ENCODE data around the gene TCF12.

Gene TCF12

DNA sequence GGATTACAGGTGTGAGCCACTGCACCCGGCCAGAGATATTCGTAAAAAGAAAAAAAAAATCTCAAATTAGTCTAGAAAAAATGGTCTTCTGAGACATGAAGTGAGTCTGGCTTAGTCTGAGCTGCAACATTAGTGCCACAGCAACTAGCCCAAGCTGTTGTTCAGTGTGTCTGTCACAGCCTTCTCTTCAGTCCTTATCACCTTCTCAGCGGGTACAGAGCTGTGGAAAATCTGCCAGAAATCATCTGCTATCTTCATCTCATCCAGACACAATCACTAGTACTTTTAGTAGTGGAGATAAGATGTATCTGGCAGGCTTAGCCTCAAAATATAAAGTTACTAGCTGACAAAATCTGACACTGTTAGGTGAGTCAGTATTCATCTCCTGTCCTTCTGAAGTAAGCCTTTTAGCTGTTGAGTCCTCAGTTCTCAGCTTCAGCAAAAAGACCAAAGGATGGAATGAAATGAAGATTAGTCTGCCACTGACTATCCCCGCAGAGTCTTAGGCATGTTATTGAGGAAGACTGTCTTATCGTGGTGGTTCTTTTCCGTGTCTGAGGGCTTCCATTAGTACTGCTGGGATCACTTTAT, 337.4 kb downstream of the TCF12 start:
- DNase-seq (ENCODE audit: low spot score): no peak

DNA sequence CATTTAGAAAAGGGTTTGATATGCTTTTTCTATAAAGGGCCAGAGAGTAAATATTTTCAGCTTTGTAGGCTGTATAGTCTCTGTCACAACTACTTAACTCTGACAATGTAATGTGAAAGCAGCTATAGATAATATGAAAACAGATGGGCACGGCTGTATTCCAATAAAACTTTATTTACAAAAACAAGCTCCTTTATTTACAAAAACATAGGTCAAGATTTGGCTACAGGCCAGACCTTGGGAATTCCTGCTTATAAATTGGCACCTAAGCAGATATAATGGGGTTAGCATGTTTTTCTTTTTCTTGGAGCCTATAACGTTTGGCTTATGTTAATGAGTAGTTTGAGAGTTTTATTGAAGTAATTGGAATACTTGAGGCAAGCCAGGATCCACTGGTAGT, 338.5 kb downstream of the TCF12 start:
- DNase-seq (ENCODE audit: low spot score): no peak

DNA sequence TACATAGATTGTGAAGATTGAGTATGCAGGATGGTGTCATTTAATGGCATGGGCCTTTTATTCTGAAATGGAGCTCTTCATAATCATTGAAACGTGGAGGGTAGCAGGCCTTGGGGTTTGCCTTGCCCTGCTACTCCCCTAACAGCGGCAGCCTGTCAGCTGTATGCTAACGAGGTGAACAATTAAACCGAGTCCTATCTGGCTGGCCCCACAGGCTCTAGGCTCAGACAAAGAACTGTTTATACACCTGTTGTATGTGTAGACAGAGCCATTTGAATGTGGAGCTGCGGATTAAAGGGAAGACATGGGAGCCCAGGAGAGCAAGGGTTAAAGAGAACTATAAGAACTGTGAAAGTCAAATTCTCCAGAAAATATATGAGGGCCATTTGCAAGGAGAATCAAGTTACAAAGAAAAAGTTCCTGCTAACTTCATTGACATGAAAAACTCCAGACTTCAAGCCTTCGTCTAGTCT, 341.2 kb downstream of the TCF12 start:
- no peak for DNase-seq (ENCODE audit: low spot score)

DNA sequence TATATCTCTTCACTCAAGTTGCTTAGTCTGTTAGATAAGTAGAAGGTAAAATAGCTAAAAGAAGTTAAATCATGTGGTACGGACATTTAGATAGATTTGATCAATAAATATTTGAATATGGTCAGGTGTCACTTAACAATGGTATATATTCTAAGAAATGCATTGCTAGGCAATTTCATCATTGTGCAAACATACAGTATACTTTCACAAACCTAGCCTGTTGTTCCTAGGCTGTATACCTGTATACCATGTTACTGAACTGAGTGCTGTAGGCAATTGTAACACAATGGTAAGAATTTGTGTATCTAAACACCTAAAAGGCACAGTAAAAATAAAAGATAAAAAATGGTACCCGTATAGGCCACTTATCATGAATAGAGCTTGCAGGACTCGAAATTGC, 345.1 kb downstream of the TCF12 start:
- no peak for DNase-seq (ENCODE audit: low spot score)

DNA sequence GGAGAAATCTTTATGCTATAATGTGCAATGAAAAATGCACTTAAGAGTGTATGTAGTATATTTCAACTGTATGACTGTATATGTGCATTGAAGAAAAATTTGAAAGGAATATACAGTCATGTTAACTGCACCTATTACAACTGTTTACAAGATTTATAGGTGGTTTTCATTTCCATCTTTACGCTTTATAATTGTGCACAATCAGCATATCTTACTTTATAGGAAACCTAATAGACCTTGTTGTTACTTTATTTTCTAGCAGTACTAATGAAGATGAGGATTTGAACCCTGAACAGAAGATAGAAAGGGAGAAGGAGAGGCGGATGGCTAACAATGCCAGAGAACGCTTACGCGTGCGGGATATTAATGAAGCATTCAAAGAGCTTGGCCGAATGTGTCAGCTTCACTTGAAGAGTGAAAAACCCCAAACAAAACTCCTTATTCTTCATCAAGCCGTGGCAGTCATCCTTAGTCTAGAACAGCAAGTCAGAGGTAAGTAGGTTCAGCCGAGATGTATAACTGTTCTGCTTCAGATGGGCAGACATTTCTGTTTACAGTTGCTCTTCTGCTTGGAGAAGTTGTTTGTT, 354.4 kb downstream of the TCF12 start:
- no peak for DNase-seq (ENCODE audit: low spot score)

DNA sequence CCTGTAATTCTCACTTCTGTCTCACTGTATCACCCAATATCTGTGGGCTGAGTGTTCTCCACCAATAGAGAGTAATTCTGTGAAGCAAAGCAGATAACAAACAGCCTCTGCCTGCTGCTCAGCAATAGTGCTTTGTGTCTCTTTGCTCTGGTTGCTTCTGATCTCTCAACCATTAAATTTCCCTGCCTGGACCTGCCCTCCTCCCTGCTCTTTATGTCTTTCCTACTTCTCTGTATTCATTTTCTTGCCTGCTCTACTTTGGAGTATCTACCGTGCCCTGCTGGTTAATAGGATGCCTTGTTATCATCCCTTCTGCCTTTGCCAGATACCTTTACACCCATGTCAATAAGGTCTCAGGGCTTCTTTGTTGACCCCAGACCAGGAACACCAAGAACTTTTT, 355.0 kb downstream of the TCF12 start:
- no peak for DNase-seq (ENCODE audit: low spot score)

DNA sequence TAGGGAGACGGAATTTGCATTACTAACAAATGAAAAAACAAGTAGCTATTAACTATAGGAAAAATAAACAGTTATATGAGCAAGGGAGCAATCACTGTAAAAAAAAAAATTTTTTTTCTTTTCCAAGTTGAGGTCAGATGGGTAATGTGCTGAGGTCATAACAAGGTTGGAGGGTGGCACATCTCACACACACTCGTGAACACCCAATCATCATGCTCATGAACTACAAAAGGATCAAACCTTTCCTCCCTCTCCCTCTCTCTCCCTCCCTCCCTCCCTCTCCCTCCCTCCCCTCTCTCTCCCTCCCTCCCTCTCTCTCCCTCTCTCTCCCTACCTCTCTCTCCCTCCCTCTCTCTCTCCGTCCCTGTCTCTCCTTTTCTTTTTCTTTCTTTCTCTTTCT, 360.0 kb downstream of the TCF12 start:
- no peak for DNase-seq (ENCODE audit: low spot score)

DNA sequence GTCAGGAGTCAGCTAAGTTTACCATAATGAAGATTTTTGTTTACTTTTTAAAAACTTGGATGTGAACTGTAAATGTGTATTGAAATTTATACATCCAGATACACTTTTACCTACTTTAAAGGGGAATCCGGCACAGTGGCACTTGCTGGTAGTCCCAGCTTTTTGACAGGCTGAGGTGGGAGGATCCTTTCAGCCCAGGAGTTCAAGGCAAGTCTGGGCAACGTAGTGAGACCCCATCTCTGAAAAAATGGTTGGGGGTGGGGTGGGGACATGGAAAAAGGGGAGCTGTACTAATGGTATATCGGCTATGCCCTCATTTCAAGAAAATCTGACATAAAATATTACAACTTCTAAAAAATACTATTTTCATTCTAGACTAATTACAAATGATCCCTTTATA, 362.0 kb downstream of the TCF12 start:
- no peak for DNase-seq (ENCODE audit: low spot score)

DNA sequence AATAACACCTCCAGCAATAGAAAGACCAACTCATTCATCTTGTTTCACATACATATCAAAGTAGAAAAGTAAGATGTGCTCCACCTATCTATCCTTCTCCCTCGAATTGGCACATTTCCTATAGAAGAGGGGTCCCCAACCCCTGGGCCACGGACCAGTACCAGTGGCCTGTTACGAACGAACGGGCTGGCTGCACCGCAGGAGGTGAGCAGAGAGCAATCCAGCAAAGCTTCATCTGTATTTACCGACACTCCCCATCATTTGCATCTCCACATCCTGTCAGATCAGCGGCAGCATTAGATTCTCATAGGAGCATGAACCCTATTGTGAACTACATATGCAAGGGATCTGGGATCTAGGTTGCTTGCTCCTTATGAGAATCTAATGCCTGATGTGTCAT, 362.9 kb downstream of the TCF12 start:
- DNase-seq (ENCODE audit: low spot score): no peak

DNA sequence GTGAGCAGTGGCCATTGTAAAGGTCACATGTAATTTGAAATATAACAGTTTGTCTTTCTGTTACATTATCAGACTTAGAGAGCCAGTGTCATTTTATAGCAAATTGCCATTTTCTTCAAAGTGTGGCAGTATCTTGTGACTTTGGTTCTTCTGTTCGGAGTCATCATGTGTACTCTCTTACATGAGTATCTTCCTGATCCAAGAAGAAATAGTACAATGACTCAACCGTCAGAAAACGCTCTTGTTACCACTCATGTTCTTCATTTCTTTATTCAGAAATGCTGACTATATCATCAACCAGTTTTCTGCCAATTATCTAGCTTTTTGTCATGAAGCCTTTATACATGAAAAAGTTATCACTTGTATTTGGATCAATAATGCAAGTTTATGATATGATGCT, 364.2 kb downstream of the TCF12 start:
- no peak for DNase-seq (ENCODE audit: low spot score)

DNA sequence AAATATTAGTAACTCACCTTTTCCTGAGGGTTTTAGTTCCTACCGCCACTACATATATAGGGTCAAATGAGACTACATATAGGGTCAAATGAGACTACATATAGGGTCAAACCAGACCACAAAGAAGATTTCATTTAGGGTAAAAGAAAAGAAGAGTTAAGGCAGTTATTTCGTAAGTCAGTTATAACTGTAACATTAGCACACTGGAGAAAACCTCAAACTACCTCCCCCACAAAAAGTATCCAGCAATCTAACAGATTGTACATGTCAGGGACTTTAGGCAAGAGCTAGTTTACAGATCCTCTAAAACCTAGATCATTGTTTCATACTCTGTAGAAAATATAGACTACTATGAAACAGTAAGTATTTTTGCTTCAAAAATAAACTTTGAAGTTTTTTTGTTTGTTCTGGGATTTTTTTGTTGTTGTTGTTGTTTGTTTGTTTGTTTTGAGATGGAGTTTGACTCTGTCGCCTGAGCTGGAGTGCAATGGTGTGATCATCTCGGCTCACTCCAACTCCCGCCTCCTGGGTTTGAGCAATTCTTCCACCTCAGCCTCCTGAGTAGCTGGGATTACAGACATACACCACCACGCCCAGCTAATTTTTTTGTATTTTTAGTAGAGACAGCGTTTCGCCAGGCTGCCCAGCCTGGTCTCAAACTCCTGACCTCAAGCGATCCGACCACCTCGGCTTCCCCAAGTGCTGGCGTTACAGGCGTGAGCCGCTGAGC, 365.5 kb downstream of the TCF12 start:
- no peak for DNase-seq (ENCODE audit: low spot score)

DNA sequence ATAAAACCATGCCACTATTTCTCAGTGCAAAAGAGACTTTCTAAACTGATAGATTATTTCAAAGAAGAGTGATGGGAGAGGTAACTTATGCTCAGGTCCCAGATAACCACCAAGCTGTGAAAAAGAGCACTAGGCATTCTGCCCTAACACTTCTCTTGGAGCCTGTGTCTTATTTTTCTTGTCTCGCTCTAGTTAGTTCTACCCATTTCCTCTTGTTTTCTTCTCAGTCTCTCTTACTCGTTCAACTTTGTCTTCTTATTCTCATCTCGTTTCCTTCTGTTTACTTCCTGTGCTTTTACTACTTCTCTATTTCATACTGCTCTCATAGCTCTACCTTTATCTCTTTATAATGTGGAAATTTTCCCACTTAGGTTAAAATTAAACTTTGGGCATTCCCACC, 366.1 kb downstream of the TCF12 start:
- DNase-seq (ENCODE audit: low spot score): no peak

DNA sequence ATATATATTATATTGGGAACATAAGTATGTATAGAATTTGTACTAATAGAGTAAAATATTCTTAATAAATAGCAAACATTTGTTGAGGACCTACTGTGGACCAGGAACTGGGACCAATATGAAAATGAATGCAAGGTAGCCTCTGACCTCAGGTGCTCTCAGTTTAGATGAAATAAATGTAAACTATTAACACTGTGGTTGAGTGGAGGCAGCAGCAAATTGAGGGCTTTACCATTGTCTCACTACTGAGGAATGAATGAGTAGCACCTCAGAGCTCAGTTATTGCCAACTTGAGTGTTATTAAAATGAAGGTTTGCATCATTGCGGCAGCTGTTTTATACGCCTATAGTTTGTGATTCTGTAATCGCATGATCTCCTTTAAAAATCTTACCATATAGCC, 366.9 kb downstream of the TCF12 start:
- DNase-seq (ENCODE audit: low spot score): no peak

DNA sequence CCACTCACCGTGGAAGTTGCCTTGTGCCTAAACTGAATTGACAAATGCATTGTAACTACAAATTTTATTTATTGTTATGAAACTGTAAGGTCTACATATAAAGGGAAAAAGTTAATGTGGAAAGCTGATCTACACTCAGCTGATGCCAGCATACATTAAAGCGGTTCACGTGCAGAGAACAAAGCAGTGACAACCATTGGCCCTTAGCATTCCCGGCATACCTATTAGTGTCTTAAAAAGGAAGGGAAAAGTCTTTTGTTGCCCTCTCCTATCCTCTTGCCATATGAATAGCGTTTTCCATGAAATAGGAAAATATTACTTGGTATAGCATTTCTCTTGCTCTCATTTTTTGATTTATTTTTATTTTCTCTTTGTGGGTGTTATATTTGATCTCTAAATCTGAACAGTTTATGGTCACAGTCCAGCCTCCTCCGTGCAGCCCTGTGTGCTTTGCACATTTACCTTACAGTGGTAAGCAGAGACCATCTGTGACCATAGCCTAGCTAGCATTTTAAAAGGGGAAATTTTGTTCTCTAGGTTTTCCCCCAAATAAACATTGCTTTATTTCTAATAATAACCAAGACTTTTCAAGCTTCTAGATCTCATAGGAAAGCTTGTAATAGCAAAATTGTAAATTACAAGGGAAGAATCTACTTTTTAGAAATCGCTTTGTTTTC, 368.1 kb downstream of the TCF12 start:
- no peak for DNase-seq (ENCODE audit: low spot score)

DNA sequence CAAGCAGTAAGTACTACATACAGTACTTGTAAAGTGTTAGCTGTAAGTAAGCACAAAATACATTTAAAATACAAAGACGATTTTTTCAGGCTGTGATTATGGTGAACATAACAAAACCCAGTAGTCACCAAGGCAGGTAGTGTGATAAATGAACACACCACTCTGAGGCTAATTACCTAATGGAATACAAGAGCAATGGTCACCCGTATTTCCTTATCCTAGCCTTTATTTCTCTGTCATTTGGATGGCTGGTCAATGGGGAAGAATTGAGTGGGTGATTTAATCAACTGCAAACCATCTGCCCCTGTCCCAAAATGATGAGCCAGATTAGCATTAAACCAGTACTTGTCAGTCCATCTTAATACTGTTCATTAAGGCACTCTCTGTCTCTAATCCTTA, 368.7 kb downstream of the TCF12 start:
- DNase-seq (ENCODE audit: low spot score): no peak

DNA sequence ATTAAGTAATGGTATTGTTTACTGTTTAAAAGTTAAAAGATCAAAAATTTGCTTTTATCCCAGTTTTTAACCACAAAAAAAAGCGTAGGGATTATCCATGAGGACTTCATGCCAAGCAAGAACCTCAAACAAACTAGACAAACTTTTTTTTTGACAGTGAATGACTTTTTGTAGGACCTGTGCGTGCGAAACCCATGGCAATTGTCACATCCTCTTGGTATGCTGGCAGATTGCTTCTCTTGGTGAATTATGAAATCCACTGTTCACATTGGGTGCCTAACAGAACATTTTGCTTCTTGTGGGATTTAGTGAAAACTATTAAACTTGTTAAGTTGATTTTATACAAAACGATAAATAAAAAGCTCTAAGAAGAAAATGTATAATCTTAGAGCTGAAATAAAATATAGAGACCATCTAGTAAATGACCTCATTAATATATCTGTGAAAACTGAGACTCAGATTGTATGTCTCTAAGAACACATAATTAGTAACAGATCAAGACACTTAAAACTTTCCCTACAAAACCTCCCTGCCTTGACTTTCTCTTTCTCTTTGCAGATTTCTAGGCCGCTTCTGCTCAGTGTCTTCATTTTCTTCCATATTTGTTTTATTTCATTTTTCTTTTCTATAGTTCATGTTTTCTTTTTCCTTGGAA, 370.6 kb downstream of the TCF12 start:
- DNase-seq (ENCODE audit: low spot score): no peak

DNA sequence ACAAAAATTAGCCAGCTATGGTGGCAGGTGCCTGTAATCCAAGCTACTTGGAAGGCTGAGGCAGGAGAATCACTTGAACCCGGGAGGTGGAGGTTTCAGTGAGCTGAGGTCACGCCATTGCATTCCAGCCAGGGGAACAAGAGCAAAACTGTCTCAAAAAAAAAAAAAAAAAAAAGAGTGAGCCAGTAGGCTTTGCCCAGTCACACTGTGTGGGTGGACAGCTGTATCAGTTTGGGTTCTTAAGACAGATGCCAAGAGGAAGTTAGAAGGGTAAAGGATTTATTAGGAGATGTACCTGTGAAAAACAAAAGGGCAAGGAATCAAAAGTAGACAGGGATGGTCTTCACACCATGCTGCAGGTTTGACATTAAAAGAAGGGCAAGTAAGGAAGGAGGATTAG, 371.7 kb downstream of the TCF12 start:
- DNase-seq (ENCODE audit: low spot score): no peak

DNA sequence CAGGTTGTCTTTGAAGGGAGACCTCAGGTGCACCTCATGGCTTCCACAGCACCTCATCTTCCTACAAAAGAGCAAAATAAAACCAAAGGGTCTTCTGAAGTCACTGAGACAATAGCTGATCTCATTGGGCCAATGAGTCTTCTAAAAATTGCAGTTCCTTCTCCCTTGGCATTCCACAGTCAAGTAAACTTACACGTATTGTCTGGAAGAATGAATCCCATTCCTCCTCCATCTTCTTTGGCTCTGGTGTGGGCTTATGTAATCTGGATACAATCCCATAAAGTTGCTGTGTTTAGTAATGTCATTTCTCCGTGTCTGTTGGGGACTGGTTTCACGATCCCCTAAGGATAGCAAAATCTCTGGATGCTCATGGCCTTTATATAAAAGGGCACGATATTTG, 372.4 kb downstream of the TCF12 start:
- no peak for DNase-seq (ENCODE audit: low spot score)

DNA sequence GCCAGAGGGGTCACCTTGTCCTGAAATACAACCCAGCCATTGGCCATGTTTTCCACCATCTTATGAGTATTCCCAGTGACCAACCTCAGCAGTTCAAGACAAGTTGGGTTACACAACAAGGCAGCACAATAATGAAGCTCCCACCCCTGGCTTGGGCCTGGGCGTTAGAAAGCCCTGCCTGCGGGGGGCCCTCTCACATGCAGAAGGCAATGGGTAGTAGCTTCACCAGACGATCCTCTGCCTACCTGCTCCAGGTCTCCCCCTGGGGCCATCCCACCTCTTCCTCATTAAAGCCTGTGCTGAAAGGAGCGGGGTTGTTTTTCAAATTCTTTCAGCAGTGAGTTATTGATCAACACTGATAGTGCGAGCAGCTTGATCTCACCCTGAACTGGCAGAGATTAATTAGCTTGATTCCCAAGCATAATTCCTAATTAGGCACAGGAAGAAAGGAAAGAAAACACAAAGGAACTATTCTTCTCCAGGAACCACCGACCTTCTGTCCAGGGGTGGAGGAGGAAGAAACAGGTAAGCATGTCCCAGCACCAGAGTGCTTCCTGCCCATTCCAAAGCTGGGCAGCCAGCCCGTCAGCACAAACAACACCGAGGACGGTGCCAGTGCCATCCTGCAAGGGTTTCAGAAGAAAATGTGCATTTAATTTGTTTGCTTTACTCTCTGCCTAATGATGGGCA, 378.2 kb downstream of the TCF12 start:
- DNase-seq (ENCODE audit: low spot score): no peak

DNA sequence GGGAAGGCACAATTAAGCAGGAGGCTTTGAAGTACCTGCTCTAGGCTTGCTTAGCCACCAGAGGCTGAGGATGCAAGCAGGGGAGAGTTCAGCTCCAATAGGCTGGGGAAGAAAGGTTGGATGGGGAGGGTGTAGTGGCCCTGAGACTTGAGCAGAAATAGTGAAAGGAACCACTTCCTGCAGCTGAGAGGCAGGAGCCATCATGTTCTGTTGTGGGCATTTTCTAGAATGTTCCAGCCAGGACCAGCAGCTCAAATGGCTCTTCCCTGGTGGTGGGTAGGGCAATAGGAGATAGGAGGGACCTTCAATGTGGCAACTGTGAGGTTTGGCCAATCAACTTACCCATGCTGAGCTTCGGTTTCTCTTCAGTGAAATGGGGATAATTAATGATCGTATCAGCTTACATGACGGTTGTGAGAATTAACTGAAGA, 378.7 kb downstream of the TCF12 start:
- no peak for DNase-seq (ENCODE audit: low spot score)

DNA sequence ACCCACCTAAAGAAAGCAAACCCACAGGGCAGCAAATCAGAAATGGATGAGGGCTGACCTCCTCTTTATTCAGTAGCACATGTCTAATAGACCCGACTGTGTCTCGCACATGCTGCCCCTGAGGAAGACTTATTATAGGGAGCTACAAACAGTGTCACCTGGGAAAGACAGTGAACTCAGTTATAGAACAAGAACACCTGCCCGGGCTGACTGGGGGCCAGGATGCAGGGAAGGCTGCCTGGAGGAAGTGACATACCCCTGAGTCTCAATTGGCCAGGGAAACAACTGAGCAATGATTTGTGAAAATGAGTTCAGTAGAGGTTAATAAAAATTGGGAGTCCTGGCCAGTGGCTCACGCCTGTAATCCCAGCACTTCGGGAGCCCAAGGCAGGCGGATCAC, 379.2 kb downstream of the TCF12 start:
- no peak for DNase-seq (ENCODE audit: low spot score)

DNA sequence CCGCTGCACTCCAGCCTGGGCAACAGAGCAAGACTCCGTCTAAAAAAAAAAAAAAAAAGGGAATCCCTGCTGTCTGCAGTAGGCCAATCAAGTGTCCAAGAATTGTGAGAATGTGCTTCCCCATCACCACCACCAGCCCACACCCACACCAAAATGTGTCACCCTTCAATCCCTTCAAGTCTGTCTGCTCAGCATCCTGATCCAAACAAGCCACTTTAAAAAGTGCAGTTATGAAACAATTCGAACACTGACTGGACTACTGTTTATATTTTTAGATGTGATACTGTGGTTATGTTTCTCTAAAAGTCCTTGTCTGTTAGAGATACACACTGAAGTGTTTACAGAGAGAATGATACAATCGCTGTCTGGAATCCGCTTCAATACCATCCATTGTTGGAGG, 379.8 kb downstream of the TCF12 start:
- no peak for DNase-seq (ENCODE audit: low spot score)

Measured in CD4-positive, alpha-beta T cell treated with Interleukin-2 at 100 ng/mL for 4 hours (primary cell).